Hepatocyte (in vitro differentiated cells): ENCODE data around the gene USP11.

Source experiments
- EZH2phosphoT487 ChIP-seq: fragments of 200-600 bp; sonication (generic); IDR thresholded peaks from one replicate; pipeline ENCODE4 v1.6.1; 2018; ENCODE audit warnings: antibody characterized with exemption, mild to moderate bottlenecking, low read depth, moderate library complexity; ENCODE audit not compliant: unreplicated experiment, severe bottlenecking
- TF ChIP-seq, protein P1 (sequence below): fragments of 200-600 bp; sonication (generic); IDR thresholded peaks from 2 replicates; pipeline ENCODE4 v1.5.1; 2016; ENCODE audit warnings: antibody characterized with exemption, mild to moderate bottlenecking; ENCODE audit not compliant: poor library complexity

DNA sequence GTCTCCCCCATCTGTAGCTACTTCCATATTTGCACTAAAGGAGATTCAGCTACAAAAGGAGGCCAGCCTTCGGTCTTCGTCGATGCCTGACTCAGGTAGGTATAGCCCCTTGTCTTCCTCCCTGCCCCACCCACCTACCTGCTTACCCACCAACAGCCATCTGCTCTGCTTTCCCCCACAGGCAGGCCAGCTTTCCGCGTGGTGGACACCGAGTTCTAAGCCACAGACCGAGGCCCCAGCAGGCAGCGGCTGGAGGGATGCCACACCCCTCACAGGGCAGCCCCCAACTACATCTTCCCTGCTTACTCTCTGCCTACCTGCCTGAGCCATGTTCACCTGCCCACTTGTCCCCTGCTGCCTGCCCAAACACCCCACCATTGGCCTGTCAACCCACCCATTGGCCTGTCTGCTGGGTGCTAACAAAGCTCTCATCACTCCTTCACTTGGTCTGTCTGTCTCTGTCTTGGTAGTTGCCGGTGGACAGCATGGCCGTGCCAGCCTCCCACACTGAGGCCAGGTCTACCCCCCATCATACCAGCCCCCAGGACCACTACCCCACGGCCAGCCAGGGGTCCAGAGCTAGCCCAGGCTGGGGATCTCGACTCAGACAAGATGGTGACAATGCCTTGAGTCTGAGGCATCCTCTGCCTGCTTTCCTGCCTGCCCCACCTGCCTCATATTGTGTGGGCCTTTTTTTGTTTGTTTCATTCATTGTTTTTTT lies 4.1 kb upstream of the USP11 start:
- TF ChIP-seq, protein P1, sequence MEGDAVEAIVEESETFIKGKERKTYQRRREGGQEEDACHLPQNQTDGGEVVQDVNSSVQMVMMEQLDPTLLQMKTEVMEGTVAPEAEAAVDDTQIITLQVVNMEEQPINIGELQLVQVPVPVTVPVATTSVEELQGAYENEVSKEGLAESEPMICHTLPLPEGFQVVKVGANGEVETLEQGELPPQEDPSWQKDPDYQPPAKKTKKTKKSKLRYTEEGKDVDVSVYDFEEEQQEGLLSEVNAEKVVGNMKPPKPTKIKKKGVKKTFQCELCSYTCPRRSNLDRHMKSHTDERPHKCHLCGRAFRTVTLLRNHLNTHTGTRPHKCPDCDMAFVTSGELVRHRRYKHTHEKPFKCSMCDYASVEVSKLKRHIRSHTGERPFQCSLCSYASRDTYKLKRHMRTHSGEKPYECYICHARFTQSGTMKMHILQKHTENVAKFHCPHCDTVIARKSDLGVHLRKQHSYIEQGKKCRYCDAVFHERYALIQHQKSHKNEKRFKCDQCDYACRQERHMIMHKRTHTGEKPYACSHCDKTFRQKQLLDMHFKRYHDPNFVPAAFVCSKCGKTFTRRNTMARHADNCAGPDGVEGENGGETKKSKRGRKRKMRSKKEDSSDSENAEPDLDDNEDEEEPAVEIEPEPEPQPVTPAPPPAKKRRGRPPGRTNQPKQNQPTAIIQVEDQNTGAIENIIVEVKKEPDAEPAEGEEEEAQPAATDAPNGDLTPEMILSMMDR: no peak
- no peak for TF ChIP-seq EZH2phosphoT487
